ENCODE data around the gene ZDHHC7. TPM values are rescaled to one million over a fixed set of nuclear protein-coding genes. Genes with fewer than 3 reads are reported as not detected.

ZDHHC7 gene
- total RNA-seq, 1 experiment from 2014 or later, result 46.3 TPM

DNA sequence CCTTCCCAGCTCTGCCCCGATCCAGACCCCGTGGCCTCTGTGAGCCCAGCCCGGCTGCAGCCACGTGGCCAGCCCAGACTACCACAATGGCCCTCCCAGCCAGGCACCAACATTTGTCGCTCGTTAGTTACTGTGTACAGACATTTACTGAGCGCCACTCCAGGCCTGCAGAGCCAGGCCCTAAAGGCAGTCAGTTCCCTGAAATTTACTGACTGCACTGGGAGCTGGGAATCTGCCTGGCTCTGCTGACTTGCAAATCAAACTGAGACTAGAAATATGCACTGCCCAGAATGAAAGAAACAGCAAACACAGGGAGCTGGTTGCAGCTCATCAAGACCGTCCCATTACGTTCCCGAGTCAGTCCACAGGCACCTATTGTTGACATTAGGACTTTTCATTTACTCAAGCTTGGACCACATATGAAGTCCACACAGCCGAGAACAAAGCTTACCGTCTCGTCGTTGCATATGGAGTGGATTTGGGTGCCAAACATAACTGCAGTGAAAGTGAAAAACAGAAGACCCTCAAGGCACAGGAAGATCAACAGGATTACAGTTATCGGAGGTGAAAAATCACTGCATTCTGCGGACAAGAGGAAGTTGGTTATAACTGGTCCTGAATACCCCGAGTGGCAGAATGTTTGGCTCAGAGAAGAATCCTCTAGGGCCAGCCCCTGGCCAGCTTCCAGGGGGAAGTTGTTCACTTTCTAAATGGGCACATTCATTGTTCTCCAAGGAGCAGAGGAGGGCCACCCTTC, 34.5 kb downstream of the ZDHHC7 start:
- ChIA-PET POLR2A (interaction anchor here (0.6 to 0.7 kb wide), 2 partner anchors 50 to 131 kb away, joined by 3 read pairs; partner anchors contain the start of gene KIAA0513), CTCF (interaction anchor here (0.5 to 3.9 kb wide), 3 partner anchors 8 to 271 kb away, joined by 3 to 10 read pairs (median 3); no protein-coding TSS in a partner anchor)
- H3K27ac Mint-ChIP-seq (ENCODE audit: low read depth, unreplicated experiment), result no peak overlapping the region
- intact Hi-C loops (cut with micrococcal nuclease), result no loop called here
- H3K4me1 Mint-ChIP-seq (ENCODE audit: insufficient read depth, unreplicated experiment), result peaks cover 4% of the 10 kb centered on the region
- H3K4me3 Mint-ChIP-seq (ENCODE audit: unreplicated experiment), result no peak overlapping the region
- H3K9me3 Mint-ChIP-seq (ENCODE audit: unreplicated experiment), result no peaks in the 10 kb centered on the region
- H3K27me3 Mint-ChIP-seq (ENCODE audit: insufficient read depth, unreplicated experiment), result no peaks in the 10 kb centered on the region
- BruUV-seq (replicated peaks), result no TSS peak
- DNase-seq (ENCODE audit: unreplicated experiment), result no peak
- H3K36me3 Mint-ChIP-seq (ENCODE audit: insufficient read depth, unreplicated experiment), result peaks cover 78% of the 10 kb centered on the region
- TF ChIP-seq, protein P1, sequence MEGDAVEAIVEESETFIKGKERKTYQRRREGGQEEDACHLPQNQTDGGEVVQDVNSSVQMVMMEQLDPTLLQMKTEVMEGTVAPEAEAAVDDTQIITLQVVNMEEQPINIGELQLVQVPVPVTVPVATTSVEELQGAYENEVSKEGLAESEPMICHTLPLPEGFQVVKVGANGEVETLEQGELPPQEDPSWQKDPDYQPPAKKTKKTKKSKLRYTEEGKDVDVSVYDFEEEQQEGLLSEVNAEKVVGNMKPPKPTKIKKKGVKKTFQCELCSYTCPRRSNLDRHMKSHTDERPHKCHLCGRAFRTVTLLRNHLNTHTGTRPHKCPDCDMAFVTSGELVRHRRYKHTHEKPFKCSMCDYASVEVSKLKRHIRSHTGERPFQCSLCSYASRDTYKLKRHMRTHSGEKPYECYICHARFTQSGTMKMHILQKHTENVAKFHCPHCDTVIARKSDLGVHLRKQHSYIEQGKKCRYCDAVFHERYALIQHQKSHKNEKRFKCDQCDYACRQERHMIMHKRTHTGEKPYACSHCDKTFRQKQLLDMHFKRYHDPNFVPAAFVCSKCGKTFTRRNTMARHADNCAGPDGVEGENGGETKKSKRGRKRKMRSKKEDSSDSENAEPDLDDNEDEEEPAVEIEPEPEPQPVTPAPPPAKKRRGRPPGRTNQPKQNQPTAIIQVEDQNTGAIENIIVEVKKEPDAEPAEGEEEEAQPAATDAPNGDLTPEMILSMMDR (IDR thresholded peaks at IDR 0.05; ENCODE audit: unreplicated experiment), result no peak

DNA sequence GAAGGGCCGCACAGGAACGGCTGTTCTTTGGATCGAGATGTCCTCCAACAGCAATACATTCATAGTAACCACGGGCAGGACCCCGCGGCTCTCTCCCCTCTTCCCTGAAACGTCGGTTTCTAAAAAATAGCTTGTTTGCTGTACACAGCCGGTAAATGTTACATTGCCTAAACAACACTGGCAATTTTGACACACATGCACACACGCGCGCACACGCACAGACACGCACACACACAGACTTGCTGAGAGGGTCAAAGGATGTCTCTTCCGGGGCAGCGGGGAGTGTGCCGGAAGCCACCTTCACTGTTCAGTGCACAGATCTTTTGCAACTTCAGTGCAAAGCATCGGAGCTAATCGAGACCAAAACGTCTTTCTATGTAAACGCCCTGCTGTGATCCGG, 35.8 kb downstream of the ZDHHC7 start:
- peaks cover 66% of the 10 kb centered on the region for H3K36me3 Mint-ChIP-seq (ENCODE audit: insufficient read depth, unreplicated experiment)
- H3K4me3 Mint-ChIP-seq (ENCODE audit: unreplicated experiment), result no peak overlapping the region
- peaks cover 4% of the 10 kb centered on the region for H3K4me1 Mint-ChIP-seq (ENCODE audit: insufficient read depth, unreplicated experiment)
- no TSS peak for BruUV-seq (replicated peaks)
- TF ChIP-seq, protein P1 (IDR thresholded peaks at IDR 0.05; ENCODE audit: unreplicated experiment), result no peak
- H3K27me3 Mint-ChIP-seq (ENCODE audit: insufficient read depth, unreplicated experiment), result no peaks in the 10 kb centered on the region
- DNase-seq (ENCODE audit: unreplicated experiment), result no peak
- intact Hi-C loops (cut with micrococcal nuclease), result no loop called here
- POLR2A ChIA-PET, result no interaction called here
- no peaks in the 10 kb centered on the region for H3K9me3 Mint-ChIP-seq (ENCODE audit: unreplicated experiment)
- no peak overlapping the region for H3K27ac Mint-ChIP-seq (ENCODE audit: low read depth, unreplicated experiment)
- CTCF ChIA-PET, result interaction anchor here (0.7 kb wide), 1 partner anchor 42 kb away, joined by 3 read pairs; no protein-coding TSS in a partner anchor

GRCh38 chr16:84975066-84975465, 36.3 kb downstream of the ZDHHC7 start:
- ChIA-PET CTCF (interaction anchor here (0.7 kb wide), 1 partner anchor 42 kb away, joined by 3 read pairs; no protein-coding TSS in a partner anchor), POLR2A (no interaction called here)
- TF ChIP-seq, protein P1 (IDR thresholded peaks at IDR 0.05; ENCODE audit: unreplicated experiment), result no peak
- Mint-ChIP-seq H3K4me3 (ENCODE audit: unreplicated experiment) (no peak overlapping the region), H3K9me3 (ENCODE audit: unreplicated experiment) (no peaks in the 10 kb centered on the region), H3K27me3 (ENCODE audit: insufficient read depth, unreplicated experiment) (no peaks in the 10 kb centered on the region), H3K36me3 (ENCODE audit: insufficient read depth, unreplicated experiment) (peaks cover 66% of the 10 kb centered on the region), H3K4me1 (ENCODE audit: insufficient read depth, unreplicated experiment) (peaks cover 4% of the 10 kb centered on the region), H3K27ac (ENCODE audit: low read depth, unreplicated experiment) (no peak overlapping the region)
- no peak for DNase-seq (ENCODE audit: unreplicated experiment)
- BruUV-seq (replicated peaks), result no TSS peak
- intact Hi-C loops (cut with micrococcal nuclease), result no loop called here

DNA sequence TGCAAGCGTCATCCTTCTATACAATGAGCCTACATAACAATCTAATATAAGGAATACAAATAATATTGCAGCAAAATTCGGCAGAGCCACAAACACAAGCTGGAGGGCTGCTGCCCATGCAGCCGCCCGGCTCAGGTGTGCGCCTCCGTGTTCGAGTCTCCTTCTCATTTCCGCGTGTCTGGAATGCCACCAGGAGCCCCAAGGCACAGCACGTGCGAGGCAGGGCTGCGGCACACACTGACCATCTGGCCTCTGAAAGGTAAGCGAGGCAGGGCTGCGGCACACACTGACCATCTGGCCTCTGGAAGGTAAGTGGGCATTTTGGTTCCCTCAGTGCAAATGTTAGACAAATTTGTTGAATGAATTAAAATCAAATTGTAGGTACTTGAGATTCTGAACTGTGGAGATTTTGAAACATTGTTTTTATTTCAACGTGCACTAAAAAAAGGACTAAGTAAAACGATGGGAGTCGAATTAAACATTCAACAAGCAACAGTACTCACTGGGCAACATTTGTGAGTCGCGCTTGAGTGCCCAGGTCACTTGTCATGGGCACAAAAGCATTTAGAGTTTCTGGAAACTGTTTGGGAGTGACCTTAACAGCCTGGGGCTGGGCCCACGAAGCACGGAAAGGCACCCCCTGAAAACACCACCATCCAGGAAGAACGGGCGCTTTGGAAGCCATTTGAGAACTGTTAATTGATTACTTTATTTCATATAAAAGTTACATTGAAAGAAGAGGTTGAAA, 37.4 kb downstream of the ZDHHC7 start:
- intact Hi-C loops (cut with micrococcal nuclease), result loop anchor here (5.0 kb wide), 1 partner anchor 113 kb away; no protein-coding TSS in a partner anchor
- Mint-ChIP-seq H3K36me3 (ENCODE audit: insufficient read depth, unreplicated experiment) (peaks cover 55% of the 10 kb centered on the region), H3K9me3 (ENCODE audit: unreplicated experiment) (no peaks in the 10 kb centered on the region), H3K4me1 (ENCODE audit: insufficient read depth, unreplicated experiment) (no peaks in the 10 kb centered on the region), H3K27me3 (ENCODE audit: insufficient read depth, unreplicated experiment) (no peaks in the 10 kb centered on the region), H3K4me3 (ENCODE audit: unreplicated experiment) (no peak overlapping the region), H3K27ac (ENCODE audit: low read depth, unreplicated experiment) (no peak overlapping the region)
- CTCF ChIA-PET, result interaction anchor here (0.5 to 8.5 kb wide), 3 partner anchors 20 to 219 kb away, joined by 3 to 137 read pairs (median 4); no protein-coding TSS in a partner anchor
- POLR2A ChIA-PET, result interaction anchor here (0.5 to 3.1 kb wide), 5 partner anchors 21 to 362 kb away, joined by 3 to 10 read pairs (median 4); no protein-coding TSS in a partner anchor
- TF ChIP-seq, protein P1 (IDR thresholded peaks at IDR 0.05; ENCODE audit: unreplicated experiment), result no peak
- no TSS peak for BruUV-seq (replicated peaks)
- DNase-seq (ENCODE audit: unreplicated experiment), result no peak
